ENCODE measurements around the gene CHRDL2. TPM values are rescaled to one million over a fixed set of nuclear protein-coding genes. Genes with fewer than 3 reads are reported as not detected.

CHRDL2 gene
- total and polyA plus RNA-seq, 2 donors (not counting 1 experiment from before 2014, with no cell fraction given): not detected

GRCh38 chr11:74713686-74714085 lies 17.5 kb downstream of the CHRDL2 start:
- Histone ChIP-seq H4K20me1 (ENCODE audit: control insufficient read depth, extremely low read depth, insufficient read depth, low read length) (no peaks in the 10 kb centered on the region), H3K27ac (ENCODE audit: insufficient read depth, low read length) (no peak overlapping the region), H3K4me2 (ENCODE audit: extremely low read depth, insufficient read depth, low read length) (no peak overlapping the region), H3K4me3 (replicated peaks in 1 of 4; ENCODE audit: control extremely low read depth in 1 of 4, insufficient read depth in 1 of 4, low read depth in 3 of 4, low read length in 4 of 4) (no peak overlapping the region), H3K9me3 (ENCODE audit: control insufficient read depth, insufficient read depth, low read depth, low read length) (no peaks in the 10 kb centered on the region), H2AFZ (ENCODE audit: low read length) (no peak overlapping the region), H3K27me3 (ENCODE audit: control insufficient read depth, insufficient read depth, low read length) (peaks cover 6% of the 10 kb centered on the region), H3K4me1 (ENCODE audit: control insufficient read depth, extremely low read depth, insufficient read depth, low read length) (no peaks in the 10 kb centered on the region), H3K79me2 (ENCODE audit: control insufficient read depth, insufficient read depth, low read length) (no peaks in the 10 kb centered on the region), H3K36me3 (ENCODE audit: control insufficient read depth, insufficient read depth, low read length) (no peaks in the 10 kb centered on the region), H3K9ac (ENCODE audit: insufficient read depth, low read length) (no peak overlapping the region)
- TF ChIP-seq, protein P1, sequence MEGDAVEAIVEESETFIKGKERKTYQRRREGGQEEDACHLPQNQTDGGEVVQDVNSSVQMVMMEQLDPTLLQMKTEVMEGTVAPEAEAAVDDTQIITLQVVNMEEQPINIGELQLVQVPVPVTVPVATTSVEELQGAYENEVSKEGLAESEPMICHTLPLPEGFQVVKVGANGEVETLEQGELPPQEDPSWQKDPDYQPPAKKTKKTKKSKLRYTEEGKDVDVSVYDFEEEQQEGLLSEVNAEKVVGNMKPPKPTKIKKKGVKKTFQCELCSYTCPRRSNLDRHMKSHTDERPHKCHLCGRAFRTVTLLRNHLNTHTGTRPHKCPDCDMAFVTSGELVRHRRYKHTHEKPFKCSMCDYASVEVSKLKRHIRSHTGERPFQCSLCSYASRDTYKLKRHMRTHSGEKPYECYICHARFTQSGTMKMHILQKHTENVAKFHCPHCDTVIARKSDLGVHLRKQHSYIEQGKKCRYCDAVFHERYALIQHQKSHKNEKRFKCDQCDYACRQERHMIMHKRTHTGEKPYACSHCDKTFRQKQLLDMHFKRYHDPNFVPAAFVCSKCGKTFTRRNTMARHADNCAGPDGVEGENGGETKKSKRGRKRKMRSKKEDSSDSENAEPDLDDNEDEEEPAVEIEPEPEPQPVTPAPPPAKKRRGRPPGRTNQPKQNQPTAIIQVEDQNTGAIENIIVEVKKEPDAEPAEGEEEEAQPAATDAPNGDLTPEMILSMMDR (conservative IDR thresholded peaks at IDR 0.05 in 1 of 2, IDR thresholded peaks at IDR 0.05 in 1 of 2; ENCODE audit: low read depth in 1 of 2, low read length in 2 of 2): no peak
- no peak for TF ChIP-seq EZH2 (IDR thresholded peaks at IDR 0.05; ENCODE audit: low read length, missing control alignments)
- DNase-seq (ENCODE audit: low read depth in 2 of 2): no peak

DNA sequence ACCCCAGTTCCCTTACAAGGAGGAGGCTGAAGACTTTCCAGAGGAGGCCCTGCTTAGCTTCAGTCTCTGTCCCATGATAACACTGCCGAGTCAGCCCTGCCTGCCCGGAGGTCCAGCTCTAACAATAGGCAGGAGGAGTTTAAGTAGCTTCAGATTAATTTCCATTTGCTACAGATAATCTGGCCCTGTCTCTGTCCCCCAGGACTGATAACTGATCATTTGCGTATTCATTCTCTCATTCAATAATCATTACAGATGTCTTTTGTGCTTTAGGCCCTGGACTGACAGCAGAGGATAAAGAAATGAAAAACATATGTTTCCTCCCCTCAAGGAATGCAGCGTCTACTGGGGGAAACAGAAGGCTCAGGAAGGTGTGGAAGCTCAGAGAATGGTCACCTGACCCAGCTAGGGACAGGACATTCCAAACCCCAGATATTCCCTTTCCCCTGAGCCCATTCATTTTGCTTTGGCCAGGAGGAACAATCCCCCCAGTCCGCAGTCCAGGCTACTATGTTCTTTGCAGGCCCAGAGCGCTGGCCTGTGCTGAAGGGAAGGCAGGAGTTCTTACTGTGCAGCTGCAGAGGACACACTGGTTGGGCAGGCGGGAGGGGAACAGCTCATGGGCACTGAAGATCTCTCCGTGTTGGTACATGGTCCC lies 20.8 kb downstream of the CHRDL2 start:
- no peaks in the 10 kb centered on the region for H4K20me1 ChIP-seq (ENCODE audit: control insufficient read depth, extremely low read depth, insufficient read depth, low read length)
- H3K9me3 ChIP-seq (ENCODE audit: control insufficient read depth, insufficient read depth, low read depth, low read length): no peaks in the 10 kb centered on the region
- no peak overlapping the region for H3K9ac ChIP-seq (ENCODE audit: insufficient read depth, low read length)
- H3K4me3 ChIP-seq (replicated peaks in 1 of 4; ENCODE audit: control extremely low read depth in 1 of 4, insufficient read depth in 1 of 4, low read depth in 3 of 4, low read length in 4 of 4): no peak overlapping the region
- H3K36me3 ChIP-seq (ENCODE audit: control insufficient read depth, insufficient read depth, low read length): no peaks in the 10 kb centered on the region
- H3K4me2 ChIP-seq (ENCODE audit: extremely low read depth, insufficient read depth, low read length): no peak overlapping the region
- no peak overlapping the region for H3K27ac ChIP-seq (ENCODE audit: insufficient read depth, low read length)
- TF ChIP-seq, protein P1 (conservative IDR thresholded peaks at IDR 0.05 in 1 of 2, IDR thresholded peaks at IDR 0.05 in 1 of 2; ENCODE audit: low read depth in 1 of 2, low read length in 2 of 2): no peak
- TF ChIP-seq EZH2 (IDR thresholded peaks at IDR 0.05; ENCODE audit: low read length, missing control alignments): no peak
- peak in 1 of 2 donors; percentile 53 for DNase-seq (ENCODE audit: low read depth in 2 of 2)
- H3K4me1 ChIP-seq (ENCODE audit: control insufficient read depth, extremely low read depth, insufficient read depth, low read length): no peaks in the 10 kb centered on the region
- peaks cover 6% of the 10 kb centered on the region for H3K27me3 ChIP-seq (ENCODE audit: control insufficient read depth, insufficient read depth, low read length)
- no peak overlapping the region for H2AFZ ChIP-seq (ENCODE audit: low read length)
- H3K79me2 ChIP-seq (ENCODE audit: control insufficient read depth, insufficient read depth, low read length): no peaks in the 10 kb centered on the region

DNA sequence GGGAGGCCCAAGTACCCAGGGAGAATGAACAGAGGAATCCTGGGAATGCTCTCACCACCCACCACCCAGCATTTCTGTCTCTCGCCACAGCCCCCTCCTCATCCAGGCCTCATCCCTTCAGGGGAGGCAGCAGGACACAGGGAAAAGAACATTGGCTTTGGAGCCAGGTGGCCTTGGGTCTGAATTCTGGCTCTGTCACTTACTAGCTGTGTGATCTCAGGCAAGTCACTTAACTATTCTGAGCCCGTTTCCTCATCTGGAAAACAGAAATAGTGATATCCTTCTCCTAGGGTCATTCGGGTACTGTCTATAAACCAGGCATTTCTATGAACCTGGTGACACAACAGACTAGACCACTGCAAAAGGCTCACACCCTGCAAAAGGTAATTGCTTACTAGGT lies 22.1 kb downstream of the CHRDL2 start:
- TF ChIP-seq, protein P1 (conservative IDR thresholded peaks at IDR 0.05 in 1 of 2, IDR thresholded peaks at IDR 0.05 in 1 of 2; ENCODE audit: low read depth in 1 of 2, low read length in 2 of 2): no peak
- H3K4me2 ChIP-seq (ENCODE audit: extremely low read depth, insufficient read depth, low read length): no peak overlapping the region
- H3K4me1 ChIP-seq (ENCODE audit: control insufficient read depth, extremely low read depth, insufficient read depth, low read length): no peaks in the 10 kb centered on the region
- no peak for DNase-seq (ENCODE audit: low read depth in 2 of 2)
- no peaks in the 10 kb centered on the region for H3K9me3 ChIP-seq (ENCODE audit: control insufficient read depth, insufficient read depth, low read depth, low read length)
- H3K9ac ChIP-seq (ENCODE audit: insufficient read depth, low read length): no peak overlapping the region
- no peaks in the 10 kb centered on the region for H4K20me1 ChIP-seq (ENCODE audit: control insufficient read depth, extremely low read depth, insufficient read depth, low read length)
- no peaks in the 10 kb centered on the region for H3K36me3 ChIP-seq (ENCODE audit: control insufficient read depth, insufficient read depth, low read length)
- no peaks in the 10 kb centered on the region for H3K79me2 ChIP-seq (ENCODE audit: control insufficient read depth, insufficient read depth, low read length)
- H3K27ac ChIP-seq (ENCODE audit: insufficient read depth, low read length): no peak overlapping the region
- no peak overlapping the region for H3K4me3 ChIP-seq (replicated peaks in 1 of 4; ENCODE audit: control extremely low read depth in 1 of 4, insufficient read depth in 1 of 4, low read depth in 3 of 4, low read length in 4 of 4)
- H2AFZ ChIP-seq (ENCODE audit: low read length): no peak overlapping the region
- H3K27me3 ChIP-seq (ENCODE audit: control insufficient read depth, insufficient read depth, low read length): peaks cover 6% of the 10 kb centered on the region
